ENCODE measurements around the gene MYL9. TPM values are rescaled to one million over a fixed set of nuclear protein-coding genes. Genes with fewer than 3 reads are reported as not detected.

The MYL9 gene
- polyA plus RNA-seq, 2 of the 4 experiments (the other 2 are of a cell fraction): 2.2 to 29.5 TPM

GRCh38 chr20:36569847-36570429, 28.6 kb downstream of the MYL9 start:
- CTCF ChIA-PET: interaction anchor here (1.0 kb wide), 1 partner anchor 8 kb away, joined by 3 read pairs; no protein-coding TSS in a partner anchor
- Histone ChIP-seq H3K27ac (no peak overlapping the region), H3K4me2 (no peak overlapping the region), H3K9me3 (peaks cover 9% of the 10 kb centered on the region; the same call in 1 of the 3 replicates), H3K4me1 (peaks cover 8% of the 10 kb centered on the region), H3K4me3 (no peak overlapping the region)
- ATAC-seq (no peak), DNase-seq (ENCODE audit: low read depth in 1 of 2, low spot score in 1 of 2) (no peak), FAIRE-seq (no peak)
- POLR2A ChIA-PET: no interaction called here
- no peak for TF ChIP-seq GATA3 (IDR thresholded peaks at IDR 0.05; ENCODE audit: borderline replicate concordance)
- no peak for TF ChIP-seq ELK1 (IDR thresholded peaks at IDR 0.05; ENCODE audit: low read depth, low read length)
- no peak for TF ChIP-seq SMC3 (IDR thresholded peaks at IDR 0.05)
- TF ChIP-seq JUN (IDR thresholded peaks at IDR 0.05): no peak
- no peak for TF ChIP-seq CHD2 (IDR thresholded peaks at IDR 0.05; ENCODE audit: low read length, partially characterized antibody)
- TF ChIP-seq CTCF (IDR thresholded peaks at IDR 0.05): no peak
- 83% methylated on average over 7 of the region's 7 CpGs for WGBS (ENCODE audit: missing lambda C conversion rate)

- H3K27ac ChIP-seq: peak overlapping the region in 1 of 2 experiments; percentile 93; a peak in 1 of 6 replicates
- no peak for DNase-seq (ENCODE audit: low read depth in 1 of 2, low spot score in 1 of 2)
- no peak for FAIRE-seq
- ChIA-PET CTCF (interaction anchor here (0.6 to 1.5 kb wide), 4 partner anchors 11 to 34 kb away, joined by 3 to 5 read pairs (median 3); partner anchors contain the start of genes MYL9 and RAB5IF), POLR2A (no interaction called here)
- 78% methylated on average over 17 of the region's 17 CpGs for WGBS (ENCODE audit: missing lambda C conversion rate)
- H3K9me3 ChIP-seq: no peaks in the 10 kb centered on the region
- no peak overlapping the region for H3K4me3 ChIP-seq
- TF ChIP-seq FOSB (CRISPR knock-in tag; IDR thresholded peaks at IDR 0.05) (no peak), HOXB5 (CRISPR knock-in tag; IDR thresholded peaks at IDR 0.05) (no peak), BHLHE40 (IDR thresholded peaks at IDR 0.05; ENCODE audit: low read depth, low read length) (no peak), NFE2L2 (conservative IDR thresholded peaks at IDR 0.05; ENCODE audit: low read length) (no peak)
- no peak for ATAC-seq
- H3K4me1 ChIP-seq: peaks cover 15% of the 10 kb centered on the region
- H3K4me2 ChIP-seq: no peak overlapping the region
These were observed 30.5 kb downstream of the MYL9 start for GRCh38 chr20:36571564-36572504.

GRCh38 chr20:36572701-36573102, 31.4 kb downstream of the MYL9 start:
- no peak for TF ChIP-seq MYC (IDR thresholded peaks at IDR 0.05; ENCODE audit: borderline replicate concordance, low read length)
- TF ChIP-seq USF2 (IDR thresholded peaks at IDR 0.05): no peak
- no peak for TF ChIP-seq E2F6 (IDR thresholded peaks at IDR 0.05; ENCODE audit: borderline replicate concordance, low read depth)
- TF ChIP-seq PHF8 (IDR thresholded peaks at IDR 0.05; ENCODE audit: borderline replicate concordance, low read depth): no peak
- no peak for TF ChIP-seq CHD2 (IDR thresholded peaks at IDR 0.05; ENCODE audit: low read length, partially characterized antibody)
- TF ChIP-seq REST (IDR thresholded peaks at IDR 0.05): no peak
- no peak for TF ChIP-seq ZSCAN20 (CRISPR knock-in tag; IDR thresholded peaks at IDR 0.05)
- TF ChIP-seq BCL3 (IDR thresholded peaks at IDR 0.05): no peak
- FAIRE-seq (no peak), DNase-seq (ENCODE audit: low read depth in 1 of 2, low spot score in 1 of 2) (peak in 1 of 2 experiments; percentile 19), ATAC-seq (no peak; a peak in 1 of 6 replicates)
- Histone ChIP-seq H3K4me3 (peak overlapping the region; percentile 86; the same call in 1 of the 3 replicates), H3K9me3 (no peaks in the 10 kb centered on the region), H3K4me2 (peak overlapping the region; percentile 97), H3K27ac (peak overlapping the region; percentile 70 to 93; a peak in 4 of 6 replicates), H3K4me1 (peaks cover 15% of the 10 kb centered on the region)
- 84% methylated on average over 20 of the region's 20 CpGs for WGBS (ENCODE audit: missing lambda C conversion rate)
- ChIA-PET POLR2A (no interaction called here), CTCF (interaction anchor here (0.6 to 1.2 kb wide), 4 partner anchors 11 to 33 kb away, joined by 3 to 5 read pairs (median 4); partner anchors contain the start of genes MYL9 and RAB5IF)

Measured in A549 (cell line).